Measurements from ENCODE around the gene NRIP2. TPM values are rescaled to one million over a fixed set of nuclear protein-coding genes. Genes with fewer than 3 reads are reported as not detected.

Gene NRIP2
- total RNA-seq, 1 donor: not detected

DNA sequence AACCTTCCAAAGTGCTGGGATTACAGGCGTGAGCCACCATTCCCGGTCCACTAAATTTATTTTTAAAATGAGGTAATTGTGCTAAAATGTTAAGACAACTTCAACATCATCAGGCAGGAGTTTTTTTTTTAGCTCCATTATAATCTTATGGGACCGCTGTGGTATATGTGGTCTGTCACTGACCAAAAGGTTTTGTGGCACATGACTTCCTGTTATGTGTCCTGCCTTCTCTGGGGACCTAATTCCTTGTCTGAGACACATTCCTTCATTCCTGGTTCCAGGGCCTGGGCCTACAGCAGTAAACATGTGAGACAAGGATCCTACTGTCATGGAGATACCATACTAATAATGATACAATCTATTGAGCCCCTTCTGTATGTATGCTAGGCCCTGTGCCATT, 17.1 kb upstream of the NRIP2 start:
- DNase-seq (ENCODE audit: low read depth in 2 of 3, low spot score in 2 of 3): no peak

DNA sequence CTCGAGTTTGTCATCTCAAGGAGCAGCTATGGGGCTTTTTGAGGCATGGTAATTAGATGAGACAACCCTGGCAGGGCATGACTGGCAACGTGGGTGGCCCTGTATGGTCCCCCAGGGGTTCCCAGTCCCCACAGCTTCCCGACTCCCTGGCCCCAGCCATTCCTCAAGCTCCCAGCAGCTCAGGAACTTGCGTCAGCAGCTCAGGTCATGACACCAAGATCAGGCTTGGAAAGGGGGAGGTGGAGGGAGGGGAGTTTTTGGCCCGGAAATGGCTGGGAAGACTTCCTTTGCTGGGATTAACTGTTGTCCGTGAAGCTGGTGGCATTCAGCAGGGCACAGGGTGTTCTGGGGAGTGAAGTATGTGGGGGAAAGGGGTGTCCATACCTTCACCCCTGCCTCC, 10.4 kb upstream of the NRIP2 start:
- DNase-seq (ENCODE audit: low read depth in 2 of 3, low spot score in 2 of 3): no peak

GRCh38 chr12:2844786-2845185, 10.0 kb upstream of the NRIP2 start:
- DNase-seq (ENCODE audit: low read depth in 2 of 3, low spot score in 2 of 3): no peak

GRCh38 chr12:2842948-2843347, 8.1 kb upstream of the NRIP2 start:
- DNase-seq (ENCODE audit: low read depth in 2 of 3, low spot score in 2 of 3): no peak

GRCh38 chr12:2841056-2841650, 6.3 kb upstream of the NRIP2 start:
- DNase-seq (ENCODE audit: low read depth in 2 of 3, low spot score in 2 of 3): no peak

- DNase-seq (ENCODE audit: low read depth in 2 of 3, low spot score in 2 of 3): no peak
These were observed 1.7 kb upstream of the NRIP2 start for GRCh38 chr12:2836574-2836973.

GRCh38 chr12:2835691-2836403, 1.0 kb upstream of the NRIP2 start:
- DNase-seq (ENCODE audit: low read depth in 2 of 3, low spot score in 2 of 3): no peak

- no peak for DNase-seq (ENCODE audit: low read depth in 2 of 3, low spot score in 2 of 3)
These were observed 1.0 kb downstream of the NRIP2 start for GRCh38 chr12:2833810-2834209.

DNA sequence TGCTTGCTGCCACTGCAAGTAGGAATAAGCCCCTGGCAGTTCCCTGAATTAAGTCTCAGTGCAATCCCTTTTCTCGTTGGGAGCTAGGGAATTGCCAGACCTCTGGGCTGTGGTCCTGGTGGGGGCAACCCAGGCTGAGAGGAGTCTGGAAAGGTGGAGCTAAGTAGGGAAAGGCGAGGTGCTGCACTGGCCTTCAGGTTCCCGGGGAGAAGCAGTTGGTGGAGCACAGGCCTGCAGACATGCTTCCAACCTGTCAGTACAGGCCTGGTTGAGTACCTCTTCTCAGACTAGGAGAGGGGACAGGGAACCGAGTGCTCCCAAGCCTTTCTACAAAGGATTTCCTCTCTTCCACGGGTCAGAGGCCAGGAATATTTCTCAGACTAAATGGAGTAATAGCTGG, 1.5 kb downstream of the NRIP2 start:
- DNase-seq (ENCODE audit: low read depth in 2 of 3, low spot score in 2 of 3): no peak

- no peak for DNase-seq (ENCODE audit: low read depth in 2 of 3, low spot score in 2 of 3)
These were observed 2.2 kb downstream of the NRIP2 start for GRCh38 chr12:2832550-2833127.

- DNase-seq (ENCODE audit: low read depth in 2 of 3, low spot score in 2 of 3): no peak
These were observed 5.6 kb downstream of the NRIP2 start for GRCh38 chr12:2829275-2829674.

GRCh38 chr12:2826721-2827515, 7.9 kb downstream of the NRIP2 start:
- DNase-seq (ENCODE audit: low read depth in 2 of 3, low spot score in 2 of 3): no peak

- no peak for DNase-seq (ENCODE audit: low read depth in 2 of 3, low spot score in 2 of 3)
These were observed 8.8 kb downstream of the NRIP2 start for GRCh38 chr12:2826036-2826435.

DNA sequence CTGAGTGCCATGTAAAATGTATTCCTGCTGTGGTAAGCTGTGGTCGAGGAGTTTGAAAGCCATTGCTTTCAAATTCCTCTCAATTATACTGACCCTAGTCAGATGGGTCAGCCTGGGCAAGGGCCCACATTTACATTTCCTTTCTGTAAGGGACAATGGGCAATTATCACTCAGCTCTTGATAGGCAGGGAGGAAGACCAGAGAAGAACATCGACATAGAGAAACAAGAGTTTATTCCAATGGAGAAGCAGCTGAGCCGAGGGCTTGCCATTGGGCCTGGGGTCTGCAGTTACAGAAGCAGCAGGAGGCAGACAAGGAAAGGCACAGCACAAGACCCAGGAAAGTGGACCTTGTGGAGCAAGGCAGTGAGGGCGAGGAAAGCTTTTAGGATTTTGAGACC, 9.7 kb downstream of the NRIP2 start:
- no peak for DNase-seq (ENCODE audit: low read depth in 2 of 3, low spot score in 2 of 3)

DNA sequence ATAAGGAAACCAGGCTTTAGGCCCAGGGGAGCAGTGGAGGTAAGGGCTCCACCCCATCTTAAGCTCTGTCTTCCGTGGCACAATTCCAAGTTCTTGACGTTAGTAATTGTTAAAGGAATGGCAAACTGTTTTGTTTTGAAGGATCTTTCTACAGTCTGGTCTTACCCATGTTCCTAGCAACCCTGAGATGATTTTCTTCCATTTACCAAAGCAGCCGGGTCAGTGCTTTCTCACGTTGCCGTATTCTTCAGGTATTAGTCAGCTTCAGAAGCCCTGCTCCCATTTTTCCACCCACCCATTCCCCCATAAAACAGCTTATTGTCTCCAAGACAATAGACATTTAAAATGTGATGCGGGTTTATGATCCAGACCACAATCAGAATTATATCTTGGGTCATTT, 10.3 kb downstream of the NRIP2 start:
- DNase-seq (ENCODE audit: low read depth in 2 of 3, low spot score in 2 of 3): no peak

DNA sequence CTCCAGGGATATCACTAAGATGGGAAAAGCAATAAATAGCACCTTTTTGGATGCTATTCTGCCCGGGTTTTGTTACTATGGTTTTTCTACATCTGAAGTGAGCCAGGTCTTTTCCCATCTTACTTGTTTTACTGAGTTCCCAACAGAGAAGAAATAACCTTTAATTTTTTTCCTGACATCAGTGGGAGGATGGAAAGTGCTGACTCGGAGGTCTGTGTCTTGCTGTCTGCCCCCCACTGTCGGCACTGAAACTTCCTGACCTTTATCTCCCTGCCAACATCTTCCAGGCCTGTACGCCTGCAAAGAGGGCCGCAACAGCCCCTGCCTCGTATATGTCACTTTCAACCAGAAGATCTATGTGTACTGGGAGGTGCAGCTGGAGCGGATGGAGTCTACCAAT, 11.4 kb downstream of the NRIP2 start:
- no peak for DNase-seq (ENCODE audit: low read depth in 2 of 3, low spot score in 2 of 3)

DNA sequence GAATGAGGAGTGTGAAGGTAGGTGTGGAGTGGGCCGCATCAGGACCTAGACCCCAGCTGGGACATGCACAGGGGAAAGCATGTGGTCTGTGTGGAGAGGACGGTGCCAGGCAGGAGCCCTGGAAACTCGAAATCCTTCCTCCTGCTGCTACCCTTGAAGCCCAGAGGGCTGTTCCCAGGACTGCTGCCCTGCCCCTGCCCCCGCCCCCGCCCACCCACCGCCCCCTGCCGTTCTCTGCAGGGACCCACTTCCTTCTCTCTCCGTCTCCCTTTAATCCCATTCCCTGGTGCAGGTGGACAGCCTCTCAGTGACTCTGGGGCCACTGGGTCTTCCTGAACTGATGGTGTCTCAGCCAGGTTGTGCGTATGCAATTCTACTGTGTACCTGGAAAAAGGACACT, 14.4 kb downstream of the NRIP2 start:
- no peak for DNase-seq (ENCODE audit: low read depth in 2 of 3, low spot score in 2 of 3)

DNA sequence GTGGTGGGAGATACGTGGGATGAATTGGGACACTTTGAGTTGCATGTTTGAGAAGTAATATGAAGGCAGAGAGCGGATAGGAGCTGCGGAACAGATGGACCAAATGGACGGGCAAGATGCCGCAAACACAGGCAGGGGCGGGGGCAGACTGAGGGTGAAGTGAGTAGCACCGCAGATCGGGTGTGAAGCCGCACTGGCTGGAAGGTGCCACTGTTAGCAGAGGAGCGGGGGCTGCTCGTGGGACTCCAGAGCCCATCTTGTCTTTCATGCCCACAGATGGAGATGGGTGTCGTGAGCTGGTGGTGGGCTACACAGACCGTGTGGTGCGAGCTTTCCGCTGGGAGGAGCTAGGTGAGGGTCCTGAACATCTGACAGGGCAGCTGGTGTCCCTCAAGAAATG, 15.0 kb downstream of the NRIP2 start:
- no peak for DNase-seq (ENCODE audit: low read depth in 2 of 3, low spot score in 2 of 3)

- peak in 2 of 3 donors; percentile 66 to 84 for DNase-seq (ENCODE audit: low read depth in 2 of 3, low spot score in 2 of 3)
These were observed 21.3 kb downstream of the NRIP2 start for GRCh38 chr12:2813214-2814185.

Data from hematopoietic multipotent progenitor cell (in vitro differentiated cells).